Large intestine (tissue), 3 donors: ENCODE data around the gene ATP1A1. TPM values are rescaled to one million over a fixed set of nuclear protein-coding genes. Genes with fewer than 3 reads are reported as not detected.
A peak's percentile ranks its signal among the peaks of the same experiment; 100 is the strongest.

ENCODE experiments used
- DNase-seq, 2 donors: peaks; one replicate each; pipeline versions ENCODE4 v3.0.0 to v3.0.0-alpha.2; 2013
- H3K27ac ChIP-seq: one replicate; pipeline ENCODE4 v1.5.1; 2013; ENCODE audit warnings: low read length
- H3K27me3 ChIP-seq: 2 replicates; pipeline ENCODE4 v1.6.1; 2013; ENCODE audit warnings: low read length; ENCODE audit not compliant: control insufficient read depth, insufficient read depth
- H3K36me3 ChIP-seq: 2 replicates; pipeline ENCODE4 v1.6.1; 2013; ENCODE audit warnings: low read length; ENCODE audit not compliant: control insufficient read depth, insufficient read depth
- H3K4me1 ChIP-seq: one replicate; pipeline ENCODE4 v1.6.1; 2013; ENCODE audit warnings: low read length; ENCODE audit not compliant: control insufficient read depth, insufficient read depth
- H3K4me3 ChIP-seq: one replicate; pipeline ENCODE4 v1.5.1; 2013; ENCODE audit warnings: low read length
- H3K9me3 ChIP-seq: one replicate; pipeline ENCODE4 v1.6.1; 2013; ENCODE audit warnings: mild to moderate bottlenecking, low read depth, low read length, moderate library complexity; ENCODE audit not compliant: control insufficient read depth
- WGBS: methylation state at CpG from one replicate; pipeline ENCODE4 v1.1.5; 2013; ENCODE audit warnings: low lambda C conversion rate; ENCODE audit not compliant: insufficient coverage; 5-methylcytosine and 5-hydroxymethylcytosine counted together
- polyA plus RNA-seq: library from polyadenylated mRNA; unstranded; fragments of 120-200 nt; gene quantifications from one replicate; pipeline ENCODE4 v1.2.1, GENCODE V29; 2013

Gene ATP1A1
- polyA plus RNA-seq, 1 donor: 823 TPM

DNA sequence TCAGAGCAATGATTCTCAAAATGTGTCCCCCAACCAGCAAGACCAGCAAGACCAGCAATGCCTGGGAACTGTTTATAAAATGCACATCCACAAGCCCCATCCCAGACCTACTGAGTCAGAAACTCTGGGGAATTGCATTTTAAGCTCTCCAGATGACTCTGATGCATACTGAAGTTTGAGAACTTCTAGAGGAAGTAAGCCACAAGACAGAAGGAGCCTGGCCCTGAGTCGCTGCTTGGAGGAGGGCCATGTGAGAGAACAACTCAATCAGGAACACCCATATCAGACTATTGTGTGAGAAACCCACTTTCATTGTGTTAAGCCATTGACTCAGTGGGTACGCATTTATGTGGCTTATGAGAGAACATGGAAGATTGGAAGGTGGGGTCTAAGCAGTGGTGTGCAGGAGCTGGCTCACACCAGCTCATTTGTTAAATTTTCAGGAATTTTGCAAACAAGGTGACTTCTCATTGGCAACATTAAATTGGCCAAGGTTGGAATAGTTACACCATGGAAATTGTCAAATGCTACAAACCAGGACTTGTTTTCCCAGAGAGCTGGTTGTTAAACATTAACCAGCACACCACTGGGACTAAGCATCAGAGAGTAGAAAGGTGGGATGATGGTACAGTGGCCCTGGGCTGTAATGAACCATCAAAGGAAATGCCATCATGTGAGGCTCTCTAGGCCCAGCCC, 38.9 kb downstream of the ATP1A1 start:
- Histone ChIP-seq H3K9me3 (no peaks in the 10 kb centered on the region), H3K27ac (peak overlapping the region; percentile 27), H3K4me3 (no peak overlapping the region), H3K27me3 (no peaks in the 10 kb centered on the region), H3K36me3 (peaks cover 13% of the 10 kb centered on the region), H3K4me1 (peaks cover 15% of the 10 kb centered on the region)
- no CpG with 5 or more reads among the region's 2 CpGs for WGBS
- DNase-seq: peak; percentile 62 to 83

DNA sequence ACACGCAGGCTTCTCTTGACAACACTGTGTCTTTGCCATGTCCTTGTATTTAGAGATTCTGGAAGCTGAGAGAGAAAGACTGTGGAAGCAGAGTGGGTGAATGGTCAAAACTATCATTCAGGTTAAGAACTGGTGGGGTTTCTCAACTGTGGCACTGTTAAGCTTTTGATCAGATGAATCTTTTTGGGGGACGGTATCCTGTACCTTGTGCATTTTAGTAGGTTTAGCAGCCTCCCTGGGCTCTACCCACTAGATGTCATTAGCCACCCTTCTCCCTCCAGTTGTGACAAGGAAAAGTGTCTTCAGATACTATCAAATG, 39.4 kb downstream of the ATP1A1 start:
- no CpG with 5 or more reads among the region's 2 CpGs for WGBS
- peaks cover 16% of the 10 kb centered on the region for H3K4me1 ChIP-seq
- no peak for DNase-seq
- peak overlapping the region; percentile 41 for H3K27ac ChIP-seq
- H3K36me3 ChIP-seq: peaks cover 9% of the 10 kb centered on the region
- no peaks in the 10 kb centered on the region for H3K27me3 ChIP-seq
- no peaks in the 10 kb centered on the region for H3K9me3 ChIP-seq
- H3K4me3 ChIP-seq: no peak overlapping the region

DNA sequence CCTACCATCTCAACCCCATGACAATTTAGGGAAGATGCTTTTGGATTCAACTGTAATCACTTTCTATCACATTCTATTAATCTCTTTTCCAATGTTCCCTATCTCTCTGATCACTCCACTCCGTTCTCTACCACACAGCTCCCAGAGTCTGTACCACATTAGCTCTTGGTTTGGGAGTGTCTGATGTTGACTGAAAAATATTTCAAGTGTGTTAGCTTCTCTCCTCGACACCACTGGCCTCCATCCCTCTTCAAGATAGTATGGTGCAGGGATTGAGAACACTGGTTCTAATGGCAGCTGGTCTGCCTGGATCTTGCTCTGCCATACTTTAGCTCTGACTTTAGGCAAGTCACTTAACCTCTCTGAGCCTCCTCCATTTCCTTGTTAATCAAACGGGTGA, 39.9 kb downstream of the ATP1A1 start:
- Histone ChIP-seq H3K9me3 (no peaks in the 10 kb centered on the region), H3K4me3 (no peak overlapping the region), H3K36me3 (peaks cover 4% of the 10 kb centered on the region), H3K4me1 (peaks cover 20% of the 10 kb centered on the region), H3K27me3 (no peaks in the 10 kb centered on the region), H3K27ac (peak overlapping the region; percentile 41)
- 100% methylated on average over 1 of the region's 3 CpGs for WGBS
- no peak for DNase-seq

DNA sequence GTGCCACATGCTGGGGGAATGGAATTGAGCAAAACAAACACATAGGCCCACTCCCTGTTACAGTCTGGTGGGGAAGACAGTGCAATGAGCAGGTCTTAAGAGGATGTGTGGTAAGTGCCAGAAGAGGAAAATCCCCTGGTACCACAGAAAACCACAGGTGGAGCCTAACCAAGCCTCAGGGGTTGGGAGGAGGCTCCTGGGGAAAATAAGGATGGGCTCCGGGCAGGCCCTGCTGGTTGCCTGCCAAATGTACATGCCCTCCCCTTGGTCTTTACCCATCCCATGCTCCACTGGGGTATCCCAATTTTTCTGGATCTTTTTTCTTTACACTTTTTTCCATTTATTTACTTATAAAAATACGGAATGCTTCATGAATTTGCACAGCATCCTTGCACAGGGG, 40.4 kb downstream of the ATP1A1 start:
- Histone ChIP-seq H3K4me1 (peaks cover 20% of the 10 kb centered on the region), H3K4me3 (no peak overlapping the region), H3K9me3 (no peaks in the 10 kb centered on the region), H3K36me3 (peaks cover 3% of the 10 kb centered on the region), H3K27ac (no peak overlapping the region), H3K27me3 (no peaks in the 10 kb centered on the region)
- no peak for DNase-seq
- 100% methylated on average over 1 of the region's 2 CpGs for WGBS

DNA sequence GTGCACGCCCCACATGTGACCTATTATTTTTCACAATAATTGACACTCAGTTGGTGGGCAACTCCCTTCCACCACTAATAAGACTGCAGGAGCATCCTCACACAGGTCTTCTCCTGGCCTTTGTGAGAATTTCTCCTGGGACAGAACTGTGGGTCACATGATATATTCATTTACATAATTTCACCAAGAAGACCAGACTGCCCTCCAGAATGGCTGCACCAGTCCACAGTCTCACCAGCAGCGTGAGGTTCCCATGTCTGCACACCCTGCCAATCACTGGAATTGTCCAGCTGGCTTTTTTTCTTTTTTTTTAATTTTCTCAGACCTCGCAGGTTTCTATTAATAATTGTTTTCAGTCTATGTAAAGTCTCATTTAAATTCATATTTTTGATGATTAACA, 41.3 kb downstream of the ATP1A1 start:
- H3K27me3 ChIP-seq: no peaks in the 10 kb centered on the region
- H3K36me3 ChIP-seq: no peaks in the 10 kb centered on the region
- no peaks in the 10 kb centered on the region for H3K9me3 ChIP-seq
- peaks cover 25% of the 10 kb centered on the region for H3K4me1 ChIP-seq
- H3K4me3 ChIP-seq: no peak overlapping the region
- no peak overlapping the region for H3K27ac ChIP-seq
- DNase-seq: no peak
- WGBS: 80% methylated on average over 1 of the region's 3 CpGs

DNA sequence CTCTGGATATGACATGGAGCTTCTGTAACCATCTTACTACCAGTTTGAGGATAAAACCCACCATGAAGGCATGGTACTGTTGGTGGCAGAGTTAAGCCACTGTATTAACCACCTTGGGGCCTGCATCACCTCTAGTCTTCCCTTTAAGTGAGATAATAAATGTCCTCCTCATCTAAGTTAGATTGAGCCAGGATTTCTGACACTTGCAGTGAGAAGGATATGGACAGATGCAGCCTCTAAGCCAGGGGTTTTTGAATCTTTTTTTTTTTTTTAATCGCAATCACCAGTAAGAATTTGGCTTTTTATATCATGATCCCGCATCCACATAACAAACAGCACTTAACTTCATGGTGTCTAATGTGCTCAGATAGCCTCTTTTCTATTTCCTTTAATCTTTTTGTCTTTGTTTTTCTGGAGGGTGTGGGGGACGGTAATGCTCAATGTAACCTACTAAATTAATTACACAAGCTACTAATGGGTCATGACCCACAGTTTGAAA, 42.2 kb downstream of the ATP1A1 start:
- H3K4me1 ChIP-seq: peaks cover 25% of the 10 kb centered on the region
- H3K27ac ChIP-seq: no peak overlapping the region
- no peaks in the 10 kb centered on the region for H3K36me3 ChIP-seq
- no peak for DNase-seq
- WGBS: no CpG with 5 or more reads among the region's 3 CpGs
- H3K9me3 ChIP-seq: no peaks in the 10 kb centered on the region
- no peak overlapping the region for H3K4me3 ChIP-seq
- H3K27me3 ChIP-seq: no peaks in the 10 kb centered on the region

DNA sequence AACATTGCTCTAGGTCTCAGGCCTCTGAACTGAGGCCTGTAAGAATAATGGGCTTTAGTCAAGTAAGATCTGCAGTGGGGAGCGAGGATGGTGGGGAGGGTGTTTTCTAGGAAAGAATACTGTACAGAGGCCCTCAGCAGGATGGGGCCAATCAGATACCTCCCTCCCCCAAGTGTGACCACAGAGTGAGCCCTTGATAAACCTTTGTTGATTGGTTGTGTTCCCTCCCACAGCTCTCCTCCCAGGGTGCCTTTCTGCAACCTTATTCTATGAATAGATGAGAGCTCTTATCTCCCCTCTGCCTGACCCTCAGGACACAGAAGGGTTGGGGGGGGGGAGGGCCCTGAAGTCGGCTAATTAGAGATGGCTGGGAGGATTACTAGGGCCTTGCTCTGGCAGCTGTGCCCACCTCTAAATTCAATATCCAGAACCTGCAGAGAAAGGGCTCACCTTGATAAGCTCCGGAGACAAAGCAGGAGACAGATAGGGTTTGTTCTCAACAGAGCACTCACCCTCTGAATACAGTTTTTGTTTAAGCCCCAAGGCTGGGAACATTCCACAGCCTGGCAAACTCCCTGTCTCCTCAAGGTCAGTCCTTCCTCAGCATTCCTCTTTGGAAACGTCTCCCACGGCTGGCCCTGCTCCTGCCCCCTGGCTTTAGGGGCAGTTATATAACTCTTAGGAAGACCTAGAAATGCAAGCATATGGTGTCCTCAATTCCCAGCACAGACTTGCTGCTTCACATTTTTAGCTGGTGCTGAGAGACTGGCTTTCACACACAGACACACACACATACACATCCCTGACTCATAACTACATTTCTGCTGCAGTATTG, 42.9 kb downstream of the ATP1A1 start:
- Histone ChIP-seq H3K27ac (no peak overlapping the region), H3K4me3 (no peak overlapping the region), H3K4me1 (peaks cover 29% of the 10 kb centered on the region), H3K27me3 (no peaks in the 10 kb centered on the region), H3K9me3 (no peaks in the 10 kb centered on the region), H3K36me3 (no peaks in the 10 kb centered on the region)
- DNase-seq: peak in 1 of 2 donors; percentile 28
- WGBS: no CpG with 5 or more reads among the region's 5 CpGs

DNA sequence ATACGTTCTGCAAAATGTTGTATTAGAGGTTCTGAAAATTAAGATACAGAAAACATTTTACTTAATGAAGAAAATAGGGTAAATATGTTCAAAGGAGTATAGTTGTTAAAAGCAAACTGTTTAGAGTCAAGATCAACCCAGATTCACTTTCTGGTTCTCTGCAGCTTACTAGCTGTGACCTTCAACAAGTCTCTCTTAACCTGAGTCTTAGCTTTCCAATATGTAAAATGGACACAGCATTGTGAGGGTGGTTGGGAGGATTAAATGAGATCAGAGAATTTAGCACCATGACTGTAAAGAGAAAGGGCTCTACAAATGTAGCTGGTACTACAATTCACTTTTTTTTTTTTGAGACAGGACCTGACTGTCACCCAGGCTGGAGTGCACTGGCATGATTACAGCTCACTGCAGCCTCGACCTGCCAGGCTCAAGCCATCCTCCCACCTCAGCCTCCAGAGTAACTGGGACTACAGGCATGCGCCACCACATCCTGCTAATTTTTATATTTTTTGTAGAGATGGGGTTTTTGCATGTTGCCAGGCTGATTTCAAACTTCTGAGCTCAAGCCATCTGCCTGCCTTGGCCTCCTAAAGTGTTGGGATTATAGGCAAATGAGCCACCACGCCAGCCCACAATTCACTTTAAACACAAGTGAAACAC, 43.9 kb downstream of the ATP1A1 start:
- no peak for DNase-seq
- Histone ChIP-seq H3K4me1 (peaks cover 25% of the 10 kb centered on the region), H3K36me3 (no peaks in the 10 kb centered on the region), H3K4me3 (no peak overlapping the region), H3K9me3 (no peaks in the 10 kb centered on the region), H3K27me3 (no peaks in the 10 kb centered on the region), H3K27ac (no peak overlapping the region)
- WGBS: 100% methylated on average over 1 of the region's 4 CpGs

DNA sequence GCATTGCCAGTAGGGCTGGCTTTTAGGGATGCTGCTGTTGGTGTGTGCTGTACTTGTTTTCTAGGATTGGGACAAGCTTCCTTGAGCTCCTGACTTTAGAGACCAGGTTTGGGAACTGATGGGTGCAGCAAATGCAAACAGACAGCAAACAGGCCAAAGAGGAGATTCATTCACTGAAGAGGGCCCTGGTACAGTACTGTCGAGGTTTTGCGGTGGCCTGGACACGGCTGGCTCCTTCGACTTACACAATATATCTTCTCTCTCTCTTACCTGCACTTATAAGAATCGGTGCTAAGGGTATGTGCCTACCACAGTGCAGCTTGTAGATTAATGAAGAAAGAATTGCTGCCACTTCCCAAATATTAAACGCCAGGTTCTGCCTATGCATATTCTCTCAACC, 44.6 kb downstream of the ATP1A1 start:
- Histone ChIP-seq H3K4me1 (peaks cover 18% of the 10 kb centered on the region), H3K27ac (no peak overlapping the region), H3K36me3 (no peaks in the 10 kb centered on the region), H3K9me3 (no peaks in the 10 kb centered on the region), H3K4me3 (peak overlapping the region; percentile 98), H3K27me3 (no peaks in the 10 kb centered on the region)
- peak in 1 of 2 donors; percentile 14 for DNase-seq
- WGBS: no CpG with 5 or more reads among the region's 6 CpGs

DNA sequence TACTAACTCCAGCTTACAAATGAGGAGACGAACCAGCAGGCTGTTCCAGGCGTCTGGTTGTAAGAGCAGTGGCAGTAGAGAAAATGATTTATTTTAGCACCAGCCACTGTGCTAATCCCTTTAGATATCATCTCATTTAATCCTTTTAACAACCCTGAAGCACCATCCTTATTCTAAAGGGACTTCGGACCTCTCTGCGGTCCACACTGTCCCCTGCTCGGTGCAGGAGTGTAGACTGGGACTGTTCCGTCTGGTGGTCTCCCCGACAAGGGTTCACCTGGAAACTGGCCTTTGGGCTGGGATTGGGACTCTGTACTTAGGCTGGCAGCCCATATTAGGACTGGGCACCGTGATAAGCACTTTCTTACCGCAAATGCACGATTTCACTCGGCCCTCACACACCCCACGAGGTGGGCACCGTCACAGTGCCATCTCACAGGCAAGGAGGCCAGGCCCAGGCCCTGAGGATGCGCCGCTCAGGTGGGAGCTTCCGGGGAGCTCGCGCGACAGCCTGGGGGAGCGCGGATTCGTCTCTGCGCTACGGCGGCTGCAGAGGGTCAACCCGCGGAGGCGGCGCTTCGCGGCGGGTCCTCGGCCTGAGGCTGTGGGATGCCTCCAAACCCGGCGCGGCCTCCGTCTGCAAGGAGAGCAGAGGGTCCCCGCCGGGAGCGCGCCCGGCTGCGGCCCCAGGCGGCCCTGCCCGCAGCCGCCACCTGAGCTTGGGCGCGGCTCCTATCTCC, 45.2 kb downstream of the ATP1A1 start:
- Histone ChIP-seq H3K36me3 (no peaks in the 10 kb centered on the region), H3K27ac (peak overlapping the region; percentile 60)
- no CpG with 5 or more reads among the region's 48 CpGs for WGBS

More for the DNA sequence above, 45.2 kb downstream of the ATP1A1 start:
- H3K27me3 ChIP-seq: no peaks in the 10 kb centered on the region
- H3K4me3 ChIP-seq: peak overlapping the region; percentile 98
- H3K9me3 ChIP-seq: no peaks in the 10 kb centered on the region
- peaks cover 18% of the 10 kb centered on the region for H3K4me1 ChIP-seq
- peak; percentile 74 to 92 for DNase-seq
